H9 (cell line): ENCODE measurements around the gene ARAP1. TPM values are rescaled to one million over a fixed set of nuclear protein-coding genes. Genes with fewer than 3 reads are reported as not detected.

Experiments used
- DNase-seq: peaks from one replicate; pipeline ENCODE4 v3.0.0-alpha.2; 2017
- H2AFZ ChIP-seq: one replicate; pipeline ENCODE4 v1.6.1; 2013; ENCODE audit warnings: mild to moderate bottlenecking, low read length, control low read depth, moderate library complexity
- H2AK5ac ChIP-seq: 2 replicates; pipeline ENCODE4 v1.6.1; 2013; ENCODE audit warnings: low read length, control low read depth, mixed read lengths; ENCODE audit not compliant: insufficient read length
- H2BK120ac ChIP-seq: one replicate; pipeline ENCODE4 v1.6.1; 2013; ENCODE audit warnings: low read depth, mild to moderate bottlenecking, low read length, control low read depth, inconsistent platforms; ENCODE audit not compliant: poor library complexity, severe bottlenecking
- H2BK12ac ChIP-seq: 2 replicates; pipeline ENCODE4 v1.6.1; 2013; ENCODE audit warnings: low read length, control low read depth, mixed read lengths, low read depth; ENCODE audit not compliant: insufficient read length
- H2BK15ac ChIP-seq: 2 replicates; pipeline ENCODE4 v1.6.1; 2013; ENCODE audit warnings: low read depth, low read length, control low read depth
- H2BK20ac ChIP-seq: one replicate; pipeline ENCODE4 v1.6.1; 2013; ENCODE audit warnings: low read depth, mild to moderate bottlenecking, low read length, control low read depth, inconsistent platforms; ENCODE audit not compliant: poor library complexity, severe bottlenecking
- H2BK5ac ChIP-seq: 2 replicates; pipeline ENCODE4 v1.6.1; 2013; ENCODE audit warnings: low read length, control low read depth, mixed read lengths; ENCODE audit not compliant: insufficient read length
- H3K14ac ChIP-seq: 2 replicates; pipeline ENCODE4 v1.6.1; 2013; ENCODE audit warnings: low read length, control low read depth; ENCODE audit not compliant: insufficient read depth
- H3K18ac ChIP-seq: 2 replicates; pipeline ENCODE4 v1.6.1; 2013; ENCODE audit warnings: low read depth, mild to moderate bottlenecking, mixed read lengths, low read length, control low read depth; ENCODE audit not compliant: insufficient read length
- H3K23ac ChIP-seq: 2 replicates; pipeline ENCODE4 v1.6.1; 2013; ENCODE audit warnings: low read length, control low read depth, mixed read lengths, low read depth; ENCODE audit not compliant: insufficient read length
- H3K23me2 ChIP-seq: 2 replicates; pipeline ENCODE4 v1.6.1; 2013; ENCODE audit warnings: low read depth, mild to moderate bottlenecking, mixed read lengths, low read length, control low read depth; ENCODE audit not compliant: insufficient read length, poor library complexity, severe bottlenecking
- H3K27ac ChIP-seq: 2 replicates; pipeline ENCODE4 v1.5.1; 2013; ENCODE audit warnings: low read length, control low read depth, mixed read lengths, low read depth; ENCODE audit not compliant: insufficient read length
- H3K27me3 ChIP-seq: 2 replicates; pipeline ENCODE4 v1.6.1; 2013; ENCODE audit warnings: low read length, control low read depth, inconsistent platforms; ENCODE audit not compliant: insufficient read depth
- H3K4ac ChIP-seq: 2 replicates; pipeline ENCODE4 v1.6.1; 2013; ENCODE audit warnings: low read depth, mild to moderate bottlenecking, control low read depth, inconsistent platforms, low read length, moderate library complexity
- H3K4me1 ChIP-seq: 2 replicates; pipeline ENCODE4 v1.6.1; 2013; ENCODE audit warnings: low read length, control low read depth, inconsistent platforms; ENCODE audit not compliant: insufficient read depth
- H3K4me2 ChIP-seq: 2 replicates; pipeline ENCODE4 v1.6.1; 2013; ENCODE audit warnings: low read length, control low read depth, mixed read lengths; ENCODE audit not compliant: insufficient read length, insufficient read depth
- H3K56ac ChIP-seq: 2 replicates; pipeline ENCODE4 v1.6.1; 2013; ENCODE audit warnings: low read depth, mild to moderate bottlenecking, mixed read lengths, low read length, control low read depth; ENCODE audit not compliant: insufficient read length
- H3K79me1 ChIP-seq: 2 replicates; pipeline ENCODE4 v1.6.1; 2013; ENCODE audit warnings: low read depth, mild to moderate bottlenecking, moderate library complexity, low read length, control low read depth, inconsistent platforms; ENCODE audit not compliant: insufficient read depth, poor library complexity, severe bottlenecking
- H3K79me2 ChIP-seq: 2 replicates; pipeline ENCODE4 v1.6.1; 2013; ENCODE audit warnings: low read length, control low read depth, inconsistent platforms; ENCODE audit not compliant: insufficient read depth
- H3K9ac ChIP-seq: 2 replicates; pipeline ENCODE4 v1.6.1; 2013; ENCODE audit warnings: low read length, control low read depth, mixed read lengths; ENCODE audit not compliant: insufficient read length; ENCODE audit errors: extremely low read depth
- H3K9me3 ChIP-seq: one replicate; pipeline ENCODE4 v1.6.1; 2013; ENCODE audit warnings: low read depth, low read length, inconsistent platforms; ENCODE audit not compliant: control insufficient read depth
- H3T11ph ChIP-seq: one replicate; pipeline ENCODE4 v1.6.1; 2013; ENCODE audit warnings: mild to moderate bottlenecking, low read length, control low read depth, inconsistent platforms
- H4K20me1 ChIP-seq: one replicate; pipeline ENCODE4 v1.6.1; 2013; ENCODE audit not compliant: control insufficient read depth, insufficient read length, insufficient read depth
- H4K5ac ChIP-seq: 2 replicates; pipeline ENCODE4 v1.6.1; 2013; ENCODE audit warnings: low read depth, mild to moderate bottlenecking, mixed read lengths, low read length, control low read depth; ENCODE audit not compliant: insufficient read length
- H4K8ac ChIP-seq: replicated peaks from 2 replicates; pipeline ENCODE4 v1.6.1; 2013; ENCODE audit warnings: low read length, control low read depth, mixed read lengths, low read depth; ENCODE audit not compliant: insufficient read length
- H4K91ac ChIP-seq: 2 replicates; pipeline ENCODE4 v1.6.1; 2013; ENCODE audit warnings: low read depth, mild to moderate bottlenecking, moderate library complexity, mixed read lengths, low read length, control low read depth; ENCODE audit not compliant: insufficient read length
- H3K27ac Mint-ChIP-seq, 3 experiments: 2 replicates in 2 of 3; 3 replicates in 1 of 3; pipeline ENCODE4 v1.8.0; 2020 to 2021; ENCODE audit warnings: mixed read lengths in 3 of 3, mild to moderate bottlenecking in 1 of 3, moderate library complexity in 1 of 3
- H3K27me3 Mint-ChIP-seq: 2 replicates; pipeline ENCODE4 v1.8.0; 2021; ENCODE audit warnings: low read depth, mild to moderate bottlenecking, moderate library complexity, mixed read lengths
- H3K36me3 Mint-ChIP-seq, 3 experiments: 2 replicates in 2 of 3; 3 replicates in 1 of 3; pipeline ENCODE4 v1.8.0; 2020 to 2021; ENCODE audit warnings: low read depth in 3 of 3, mixed read lengths in 3 of 3; ENCODE audit not compliant: insufficient read depth in 1 of 3
- H3K4me1 Mint-ChIP-seq, 2 experiments: 2 replicates each; pipeline ENCODE4 v1.8.0; 2020; ENCODE audit warnings: mixed read lengths in 2 of 2
- H3K4me3 Mint-ChIP-seq, 2 experiments: 2 replicates in 1 of 2; 3 replicates in 1 of 2; pipeline ENCODE4 v1.8.0; 2020 to 2021; ENCODE audit warnings: mild to moderate bottlenecking in 2 of 2, mixed read lengths in 2 of 2, moderate library complexity in 1 of 2
- H3K9me3 Mint-ChIP-seq, 2 experiments: 2 replicates in 1 of 2; 3 replicates in 1 of 2; pipeline ENCODE4 v1.8.0; 2020; ENCODE audit warnings: mild to moderate bottlenecking in 2 of 2, mixed read lengths in 2 of 2, moderate library complexity in 1 of 2
- CTCF ChIP-seq: fragments of 200-600 bp; sonication (generic); conservative IDR thresholded peaks from 3 replicates; pipeline ENCODE4 v1.8.0; 2021; ENCODE audit warnings: antibody characterized with exemption, mild to moderate bottlenecking
- WGBS: extraction: QIAGEN DNeasy Blood & Tissue Kit; methylation state at CpG from one replicate; pipeline ENCODE4 v1.1.7; 2013; ENCODE audit warnings: missing lambda C conversion rate, low lambda C conversion rate, mixed read lengths; ENCODE audit not compliant: insufficient read length; ENCODE audit errors: extremely low coverage; 5-methylcytosine and 5-hydroxymethylcytosine counted together
- total RNA-seq: library from RNA; stranded (reverse); gene quantifications from 2 replicates; pipeline ENCODE4 v1.2.1, GENCODE V29; 2021

ARAP1 gene
- total RNA-seq, 1 experiment from 2014 or later, result 59.4 TPM

- Histone ChIP-seq H3K14ac (no peak overlapping the region), H3K4ac (no peak overlapping the region), H3K9ac (no peak overlapping the region), H2BK120ac (no peak overlapping the region), H3K27me3 (no peaks in the 10 kb centered on the region), H4K5ac (no peak overlapping the region), H3T11ph (no peak overlapping the region), H3K79me2 (no peaks in the 10 kb centered on the region), H4K91ac (no peak overlapping the region), H3K4me1 (no peaks in the 10 kb centered on the region; the same call in 1 of the 2 replicates), H2BK12ac (no peak overlapping the region), H3K56ac (no peak overlapping the region), H3K23ac (no peak overlapping the region), H4K8ac (no peak overlapping the region), H3K9me3 (no peaks in the 10 kb centered on the region), H2BK20ac (no peak overlapping the region), H2BK15ac (no peak overlapping the region), H2AK5ac (no peak overlapping the region), H3K4me2 (no peak overlapping the region), H4K20me1 (no peaks in the 10 kb centered on the region), H3K23me2 (no peaks in the 10 kb centered on the region), H2AFZ (no peak overlapping the region), H3K18ac (no peak overlapping the region), H3K79me1 (no peaks in the 10 kb centered on the region), H3K27ac (no peak overlapping the region), H2BK5ac (no peak overlapping the region)
- Mint-ChIP-seq H3K27ac (peak overlapping the region in 1 of 3 experiments; percentile 1; a peak in 3 of 7 replicates), H3K36me3 (peaks cover 0 to 37% (median 19%) of the 10 kb centered on the region in 3 experiments; a peak in 5 of 7 replicates), H3K9me3 (no peaks in the 10 kb centered on the region), H3K27me3 (peaks cover 7% of the 10 kb centered on the region), H3K4me1 (peaks cover 6 to 11% of the 10 kb centered on the region in 2 experiments), H3K4me3 (no peak overlapping the region)
- no peak for DNase-seq
- TF ChIP-seq CTCF, result no peak
- WGBS, result no CpG with 5 or more reads among the region's 24 CpGs
These were observed 66.4 kb downstream of the ARAP1 start for GRCh38 chr11:72685560-72686480.
